ENCODE results near the gene ANKHD1.

DNA sequence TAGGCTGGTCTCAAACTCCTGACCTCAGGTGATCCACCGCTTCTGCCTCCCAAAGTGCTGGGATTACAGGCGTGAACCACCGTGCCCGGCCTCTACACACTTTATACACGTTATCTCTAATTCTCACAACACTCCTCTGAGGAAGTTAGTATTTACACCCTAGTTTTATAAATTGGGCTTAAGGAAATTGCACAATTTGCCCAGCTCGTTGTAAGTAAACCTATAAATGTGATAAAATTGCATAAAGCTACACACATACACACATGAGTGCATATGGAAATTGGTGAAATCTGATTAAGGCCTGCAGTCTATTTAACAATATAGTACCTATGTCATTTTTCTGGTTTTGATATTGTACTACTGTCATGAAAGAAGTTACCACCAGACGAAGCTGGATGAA, 46.1 kb upstream of the ANKHD1 start:
- no peak for TF ChIP-seq GABPA (IDR thresholded peaks at IDR 0.05 in 1 of 2, conservative IDR thresholded peaks at IDR 0.05 in 1 of 2)
- no peak for TF ChIP-seq SP1 (IDR thresholded peaks at IDR 0.05)
- TF ChIP-seq, protein P1, sequence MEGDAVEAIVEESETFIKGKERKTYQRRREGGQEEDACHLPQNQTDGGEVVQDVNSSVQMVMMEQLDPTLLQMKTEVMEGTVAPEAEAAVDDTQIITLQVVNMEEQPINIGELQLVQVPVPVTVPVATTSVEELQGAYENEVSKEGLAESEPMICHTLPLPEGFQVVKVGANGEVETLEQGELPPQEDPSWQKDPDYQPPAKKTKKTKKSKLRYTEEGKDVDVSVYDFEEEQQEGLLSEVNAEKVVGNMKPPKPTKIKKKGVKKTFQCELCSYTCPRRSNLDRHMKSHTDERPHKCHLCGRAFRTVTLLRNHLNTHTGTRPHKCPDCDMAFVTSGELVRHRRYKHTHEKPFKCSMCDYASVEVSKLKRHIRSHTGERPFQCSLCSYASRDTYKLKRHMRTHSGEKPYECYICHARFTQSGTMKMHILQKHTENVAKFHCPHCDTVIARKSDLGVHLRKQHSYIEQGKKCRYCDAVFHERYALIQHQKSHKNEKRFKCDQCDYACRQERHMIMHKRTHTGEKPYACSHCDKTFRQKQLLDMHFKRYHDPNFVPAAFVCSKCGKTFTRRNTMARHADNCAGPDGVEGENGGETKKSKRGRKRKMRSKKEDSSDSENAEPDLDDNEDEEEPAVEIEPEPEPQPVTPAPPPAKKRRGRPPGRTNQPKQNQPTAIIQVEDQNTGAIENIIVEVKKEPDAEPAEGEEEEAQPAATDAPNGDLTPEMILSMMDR (IDR thresholded peaks at IDR 0.05; ENCODE audit: low read depth, low read length, missing input control), result no peak
- TF ChIP-seq EGR1 (IDR thresholded peaks at IDR 0.05; ENCODE audit: low read depth in 2 of 2), result no peak
- TF ChIP-seq, protein P2, sequence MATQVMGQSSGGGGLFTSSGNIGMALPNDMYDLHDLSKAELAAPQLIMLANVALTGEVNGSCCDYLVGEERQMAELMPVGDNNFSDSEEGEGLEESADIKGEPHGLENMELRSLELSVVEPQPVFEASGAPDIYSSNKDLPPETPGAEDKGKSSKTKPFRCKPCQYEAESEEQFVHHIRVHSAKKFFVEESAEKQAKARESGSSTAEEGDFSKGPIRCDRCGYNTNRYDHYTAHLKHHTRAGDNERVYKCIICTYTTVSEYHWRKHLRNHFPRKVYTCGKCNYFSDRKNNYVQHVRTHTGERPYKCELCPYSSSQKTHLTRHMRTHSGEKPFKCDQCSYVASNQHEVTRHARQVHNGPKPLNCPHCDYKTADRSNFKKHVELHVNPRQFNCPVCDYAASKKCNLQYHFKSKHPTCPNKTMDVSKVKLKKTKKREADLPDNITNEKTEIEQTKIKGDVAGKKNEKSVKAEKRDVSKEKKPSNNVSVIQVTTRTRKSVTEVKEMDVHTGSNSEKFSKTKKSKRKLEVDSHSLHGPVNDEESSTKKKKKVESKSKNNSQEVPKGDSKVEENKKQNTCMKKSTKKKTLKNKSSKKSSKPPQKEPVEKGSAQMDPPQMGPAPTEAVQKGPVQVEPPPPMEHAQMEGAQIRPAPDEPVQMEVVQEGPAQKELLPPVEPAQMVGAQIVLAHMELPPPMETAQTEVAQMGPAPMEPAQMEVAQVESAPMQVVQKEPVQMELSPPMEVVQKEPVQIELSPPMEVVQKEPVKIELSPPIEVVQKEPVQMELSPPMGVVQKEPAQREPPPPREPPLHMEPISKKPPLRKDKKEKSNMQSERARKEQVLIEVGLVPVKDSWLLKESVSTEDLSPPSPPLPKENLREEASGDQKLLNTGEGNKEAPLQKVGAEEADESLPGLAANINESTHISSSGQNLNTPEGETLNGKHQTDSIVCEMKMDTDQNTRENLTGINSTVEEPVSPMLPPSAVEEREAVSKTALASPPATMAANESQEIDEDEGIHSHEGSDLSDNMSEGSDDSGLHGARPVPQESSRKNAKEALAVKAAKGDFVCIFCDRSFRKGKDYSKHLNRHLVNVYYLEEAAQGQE (IDR thresholded peaks at IDR 0.05), result no peak
- TF ChIP-seq MAX (IDR thresholded peaks at IDR 0.05), result no peak
- no peak for TF ChIP-seq HNF4G (IDR thresholded peaks at IDR 0.05)
- no peak for TF ChIP-seq ZBTB33 (IDR thresholded peaks at IDR 0.05)
- TF ChIP-seq RAD21 (IDR thresholded peaks at IDR 0.05), result no peak
- no peak for TF ChIP-seq JUND (IDR thresholded peaks at IDR 0.05)
